GM23248 (cell line): ENCODE data around the gene APC.

Experiments
- EZH2 ChIP-seq: fragments of 200-600 bp; sonication (generic); IDR thresholded peaks from 2 replicates; pipeline ENCODE4 v1.6.1; 2018; ENCODE audit warnings: antibody characterized with exemption, mild to moderate bottlenecking; ENCODE audit not compliant: insufficient read depth, poor library complexity, severe bottlenecking
- EZH2phosphoT487 ChIP-seq: fragments of 200-600 bp; sonication (generic); IDR thresholded peaks from 2 replicates; pipeline ENCODE4 v1.6.1; 2018; ENCODE audit warnings: antibody characterized with exemption, moderate library complexity, mild to moderate bottlenecking, low read depth; ENCODE audit not compliant: insufficient read depth

- TF ChIP-seq EZH2: no peak
- peak; percentile 96 for TF ChIP-seq EZH2phosphoT487
These were observed 48.4 kb upstream of the APC start for GRCh38 chr5:112689155-112689909.
